WTC11 (cell line): ENCODE results near the gene DBT.

Source experiments
- ATF1 ChIP-seq: sonication (generic); formaldehyde crosslinking; IDR thresholded peaks from 2 replicates; pipeline ENCODE4 v1.8.1; 2023; ENCODE audit warnings: mild to moderate bottlenecking, moderate library complexity, missing genetic modification reagents
- ATF3 ChIP-seq: sonication (generic); formaldehyde crosslinking; conservative IDR thresholded peaks from 2 replicates; pipeline ENCODE4 v1.8.1; 2022; ENCODE audit warnings: mild to moderate bottlenecking, missing genetic modification reagents
- CBFB ChIP-seq: sonication (generic); formaldehyde crosslinking; IDR thresholded peaks from 2 replicates; pipeline ENCODE4 v1.8.1; 2022; ENCODE audit warnings: mild to moderate bottlenecking, low read depth, missing genetic modification reagents
- CREM ChIP-seq: sonication (generic); formaldehyde crosslinking; IDR thresholded peaks from 2 replicates; pipeline ENCODE4 v1.8.1; 2022; ENCODE audit warnings: mild to moderate bottlenecking, missing genetic modification reagents, moderate library complexity
- CTCF ChIP-seq: fragments of 200-600 bp; IDR thresholded peaks from 2 replicates; pipeline ENCODE4 v1.8.0; 2022; ENCODE audit warnings: antibody characterized with exemption
- E2F4 ChIP-seq: sonication (generic); formaldehyde crosslinking; IDR thresholded peaks from 2 replicates; pipeline ENCODE4 v1.8.1; 2022; ENCODE audit warnings: low read depth, mild to moderate bottlenecking, moderate library complexity, missing genetic modification reagents, borderline replicate concordance
- ETV6 ChIP-seq: sonication (generic); formaldehyde crosslinking; IDR thresholded peaks from 2 replicates; pipeline ENCODE4 v1.8.1; 2022; ENCODE audit warnings: mild to moderate bottlenecking, missing genetic modification reagents
- FOXK1 ChIP-seq: sonication (generic); formaldehyde crosslinking; IDR thresholded peaks from 2 replicates; pipeline ENCODE4 v1.8.0; 2022; ENCODE audit warnings: mild to moderate bottlenecking, moderate library complexity, missing genetic modification reagents
- FOXP4 ChIP-seq: sonication (generic); formaldehyde crosslinking; IDR thresholded peaks from 2 replicates; pipeline ENCODE4 v1.8.0; 2022; ENCODE audit warnings: mild to moderate bottlenecking, missing genetic modification reagents
- JUN ChIP-seq: sonication (generic); formaldehyde crosslinking; IDR thresholded peaks from 2 replicates; pipeline ENCODE4 v1.8.0; 2023; ENCODE audit warnings: mild to moderate bottlenecking, missing genetic modification reagents
- MYBL2 ChIP-seq: sonication (generic); formaldehyde crosslinking; IDR thresholded peaks from 2 replicates; pipeline ENCODE4 v1.8.1; 2023; ENCODE audit warnings: mild to moderate bottlenecking, moderate library complexity, missing genetic modification reagents
- SMAD3 ChIP-seq: sonication (generic); formaldehyde crosslinking; IDR thresholded peaks from 2 replicates; pipeline ENCODE4 v1.8.0; 2022; ENCODE audit warnings: missing genetic modification reagents, mild to moderate bottlenecking, borderline replicate concordance
- ZNF232 ChIP-seq: sonication (generic); formaldehyde crosslinking; IDR thresholded peaks from 2 replicates; pipeline ENCODE4 v1.8.0; 2022; ENCODE audit warnings: mild to moderate bottlenecking, missing genetic modification reagents
- ZNF425 ChIP-seq: fragments of 250-450 bp; sonication (Bioruptor Pico); conservative IDR thresholded peaks from 2 replicates; pipeline ENCODE4 v1.9.0; 2021; ENCODE audit warnings: mild to moderate bottlenecking

- TF ChIP-seq FOXK1 (CRISPR knock-in tag): no peak
- no peak for TF ChIP-seq ATF1
- TF ChIP-seq ETV6 (CRISPR knock-in tag): no peak
- no peak for TF ChIP-seq CTCF
- TF ChIP-seq E2F4 (CRISPR knock-in tag): no peak
- no peak for TF ChIP-seq FOXP4
- no peak for TF ChIP-seq ZNF425 (CRISPR knock-in tag)
- no peak for TF ChIP-seq ATF3 (CRISPR knock-in tag)
- no peak for TF ChIP-seq SMAD3 (CRISPR knock-in tag)
- no peak for TF ChIP-seq MYBL2 (CRISPR knock-in tag)
- no peak for TF ChIP-seq CREM (CRISPR knock-in tag)
- TF ChIP-seq JUN (CRISPR knock-in tag): no peak
- TF ChIP-seq ZNF232: no peak
- TF ChIP-seq CBFB (CRISPR knock-in tag): no peak
Measured at GRCh38 chr1:100187912-100188311, 61.7 kb downstream of the DBT start.
